Karpas-422 (cell line): ENCODE data around the gene NES. TPM values are rescaled to one million over a fixed set of nuclear protein-coding genes. Genes with fewer than 3 reads are reported as not detected.

Source experiments
- DNase-seq: peaks from one replicate; pipeline ENCODE4 v3.0.0-alpha.2; 2015
- H2AFZ ChIP-seq: fragments of 200-600 bp; sonication (generic); 2 replicates; pipeline ENCODE4 v1.6.1; 2014; ENCODE audit warnings: antibody characterized with exemption, low read length, mixed read lengths
- H3K27ac ChIP-seq: fragments of 200-600 bp; sonication (generic); 2 replicates; pipeline ENCODE4 v1.5.1; 2014; ENCODE audit warnings: mild to moderate bottlenecking, low read length, moderate library complexity
- H3K27me3 ChIP-seq: fragments of 200-600 bp; sonication (generic); 2 replicates; pipeline ENCODE4 v1.6.1; 2014; ENCODE audit warnings: low read length, mixed read lengths
- H3K36me3 ChIP-seq: fragments of 200-600 bp; sonication (generic); 2 replicates; pipeline ENCODE4 v1.6.1; 2014; ENCODE audit warnings: low read length, mixed read lengths; ENCODE audit not compliant: insufficient read depth
- H3K4me1 ChIP-seq: fragments of 200-600 bp; sonication (generic); 2 replicates; pipeline ENCODE4 v1.6.1; 2014; ENCODE audit warnings: mild to moderate bottlenecking, low read length, mixed read lengths
- H3K4me2 ChIP-seq: fragments of 200-600 bp; sonication (generic); 2 replicates; pipeline ENCODE4 v1.6.1; 2014; ENCODE audit warnings: low read length, low read depth, mild to moderate bottlenecking; ENCODE audit not compliant: poor library complexity, severe bottlenecking
- H3K4me3 ChIP-seq: fragments of 200-600 bp; sonication (generic); 2 replicates; pipeline ENCODE4 v1.5.1; 2014; ENCODE audit warnings: mild to moderate bottlenecking, antibody characterized with exemption, low read length, mixed read lengths
- H3K79me2 ChIP-seq: fragments of 200-600 bp; sonication (generic); 2 replicates; pipeline ENCODE4 v1.6.1; 2014; ENCODE audit warnings: mild to moderate bottlenecking, low read length, mixed read lengths
- H3K9ac ChIP-seq: fragments of 200-600 bp; sonication (generic); 2 replicates; pipeline ENCODE4 v1.6.0; 2014; ENCODE audit warnings: low read length
- H3K9me2 ChIP-seq: fragments of 200-600 bp; sonication (generic), shearing (Covaris generic); replicated peaks from 2 replicates; pipeline ENCODE4 v1.6.0; 2014; ENCODE audit warnings: mild to moderate bottlenecking, low read length, moderate library complexity; ENCODE audit not compliant: insufficient read depth
- H3K9me3 ChIP-seq: fragments of 300-700, 200-600 bp; sonication (generic); 2 replicates; pipeline ENCODE4 v1.6.1; 2014; ENCODE audit warnings: low read length, mixed read lengths
- H4K20me1 ChIP-seq: fragments of 200-600 bp; sonication (generic); 2 replicates; pipeline ENCODE4 v1.6.1; 2014; ENCODE audit warnings: mild to moderate bottlenecking, antibody characterized with exemption, low read length, low read depth; ENCODE audit not compliant: insufficient read depth
- total RNA-seq: library from RNA; depleted of rRNA; stranded (reverse); fragments of >200 nt; shearing (Covaris generic); gene quantifications from 2 replicates; pipeline ENCODE4 v1.2.3, GENCODE V29; 2014; ENCODE audit warnings: low replicate concordance

Gene NES
- total RNA-seq, 1 experiment from 2014 or later = not detected

DNA sequence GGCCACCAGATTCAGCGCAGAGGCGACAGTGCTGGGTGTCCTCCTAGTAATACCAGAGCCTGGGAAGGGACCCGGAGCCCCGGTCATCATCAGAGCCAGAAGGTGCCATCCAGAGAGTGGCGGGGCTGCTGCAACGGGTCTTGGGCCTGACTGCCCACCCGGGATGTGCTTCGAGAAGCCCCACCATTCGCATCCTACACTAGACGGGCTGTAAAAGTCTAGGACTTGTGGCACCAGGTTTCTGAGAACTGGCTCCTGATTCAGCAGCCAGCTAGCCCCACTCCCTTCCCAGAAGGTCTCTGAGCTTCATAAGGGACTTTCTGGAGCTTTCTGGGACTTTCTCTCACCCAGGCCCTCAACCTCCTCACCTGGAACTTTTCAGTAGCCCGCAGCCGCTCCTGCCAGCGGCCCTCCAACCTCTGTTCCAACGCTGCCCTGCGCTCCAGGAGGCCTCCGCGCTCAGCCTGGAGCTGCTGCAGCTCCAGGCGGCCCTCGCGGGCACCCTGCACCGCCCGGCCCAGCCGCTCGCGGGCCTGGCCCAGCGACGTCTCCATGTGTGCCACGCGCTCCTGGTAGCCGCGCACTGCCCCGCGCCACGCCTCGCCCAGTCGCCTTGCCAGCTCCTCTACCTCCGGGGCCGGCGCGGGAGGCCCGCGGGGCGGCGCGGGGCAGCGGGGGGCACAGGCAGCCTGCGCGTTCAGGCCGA is 940 bp downstream of the NES start:
- Histone ChIP-seq H3K9me3 (no peaks in the 10 kb centered on the region), H3K36me3 (no peaks in the 10 kb centered on the region), H3K4me2 (no peak overlapping the region), H4K20me1 (peaks cover 3% of the 10 kb centered on the region; the same call in 1 of the 2 replicates), H3K9me2 (no peaks in the 10 kb centered on the region), H3K79me2 (no peaks in the 10 kb centered on the region), H3K4me3 (no peak overlapping the region), H3K27me3 (no peaks in the 10 kb centered on the region), H3K9ac (no peak overlapping the region), H2AFZ (no peak overlapping the region), H3K4me1 (no peaks in the 10 kb centered on the region), H3K27ac (no peak overlapping the region)
- DNase-seq = no peak

DNA sequence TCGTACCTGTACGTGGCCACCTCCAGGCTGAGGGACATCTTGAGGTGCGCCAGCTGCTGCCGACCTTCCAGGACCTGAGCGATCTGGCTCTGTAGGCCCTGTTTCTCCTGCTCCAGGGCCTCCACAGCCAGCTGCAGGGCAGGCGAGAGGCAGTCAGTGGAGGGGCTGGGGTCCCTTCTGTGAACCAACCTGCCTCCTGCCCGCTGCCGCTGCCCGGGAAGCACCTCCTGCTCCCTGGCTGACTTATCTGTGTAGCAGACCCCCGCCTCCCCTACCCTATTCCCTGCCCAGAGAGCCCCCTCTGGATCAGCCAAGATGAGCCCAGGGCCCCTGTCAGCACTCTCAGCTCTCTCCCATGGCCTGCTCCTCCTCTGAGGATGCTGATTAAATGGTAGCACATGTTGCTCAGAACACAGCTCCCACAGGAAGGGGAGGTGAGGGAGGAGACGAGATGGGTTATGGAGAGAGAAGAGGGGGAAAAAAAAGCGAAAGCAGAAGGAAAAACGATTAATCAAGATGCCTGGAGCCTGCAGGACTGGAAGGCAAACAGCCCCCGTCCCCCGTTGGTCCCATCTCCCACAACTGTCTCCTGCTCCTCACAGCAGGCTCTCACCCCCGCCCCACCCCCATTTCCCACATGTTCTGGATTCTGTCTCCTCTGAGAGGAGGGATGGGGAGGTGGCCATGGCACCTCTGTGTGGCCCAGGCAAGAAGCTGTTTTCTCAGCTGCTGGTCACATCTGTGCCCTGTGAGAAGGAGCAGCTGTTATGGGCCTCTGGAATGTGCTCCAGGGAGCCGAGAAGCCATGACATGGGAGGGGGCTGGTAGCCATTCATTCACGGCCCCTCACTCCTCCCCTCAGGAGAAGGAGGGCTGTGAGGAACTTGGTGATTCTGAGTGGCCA is 1.7 kb downstream of the NES start:
- Histone ChIP-seq H3K4me3 (no peak overlapping the region), H3K36me3 (no peaks in the 10 kb centered on the region), H3K27me3 (no peaks in the 10 kb centered on the region), H3K27ac (no peak overlapping the region), H4K20me1 (peaks cover 3% of the 10 kb centered on the region; the same call in 1 of the 2 replicates), H3K4me2 (no peak overlapping the region), H3K9me3 (no peaks in the 10 kb centered on the region), H3K4me1 (no peaks in the 10 kb centered on the region), H3K79me2 (no peaks in the 10 kb centered on the region), H3K9me2 (no peaks in the 10 kb centered on the region), H3K9ac (no peak overlapping the region), H2AFZ (no peak overlapping the region)
- no peak for DNase-seq

DNA sequence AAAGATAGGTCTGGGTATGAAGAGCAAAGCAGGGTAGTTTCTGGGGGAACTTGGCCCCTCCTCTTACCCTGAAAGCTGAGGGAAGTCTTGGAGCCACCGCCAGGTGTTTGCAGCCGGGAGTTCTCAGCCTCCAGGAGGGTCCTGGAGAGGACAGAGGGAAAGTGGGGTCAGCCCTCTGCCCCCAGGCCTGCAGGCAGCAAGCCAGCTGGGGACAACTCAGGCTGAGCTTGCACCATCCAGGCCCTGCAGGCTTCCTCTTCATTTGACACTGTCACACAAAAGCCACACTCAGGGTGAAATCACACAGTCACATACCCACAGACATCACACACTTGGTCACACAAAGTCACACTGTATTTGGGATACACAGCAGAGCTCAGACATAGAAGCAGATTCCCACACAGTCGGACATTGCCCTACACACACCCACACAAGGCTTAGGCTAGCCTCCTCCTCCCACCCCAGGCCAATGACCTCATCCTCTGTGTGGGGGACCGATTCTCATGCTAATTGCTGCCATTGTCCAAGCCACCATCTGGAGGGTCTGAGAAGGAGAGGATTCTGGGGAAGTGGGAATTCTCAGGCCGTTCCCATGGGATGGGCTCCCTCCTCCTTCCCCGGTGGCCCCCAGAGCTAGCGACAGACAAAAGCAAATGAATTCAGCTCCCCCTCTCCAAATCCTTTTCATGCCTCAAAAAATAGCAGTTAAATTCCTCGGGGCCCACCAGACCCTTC is 3.7 kb downstream of the NES start:
- DNase-seq = no peak
- Histone ChIP-seq H3K9me3 (no peaks in the 10 kb centered on the region), H3K27ac (no peak overlapping the region), H3K27me3 (no peaks in the 10 kb centered on the region), H3K9me2 (no peaks in the 10 kb centered on the region), H3K4me1 (no peaks in the 10 kb centered on the region), H3K4me2 (no peak overlapping the region), H3K36me3 (no peaks in the 10 kb centered on the region), H3K4me3 (no peak overlapping the region), H4K20me1 (peaks cover 3% of the 10 kb centered on the region; the same call in 1 of the 2 replicates), H3K9ac (no peak overlapping the region), H3K79me2 (no peaks in the 10 kb centered on the region), H2AFZ (no peak overlapping the region)

DNA sequence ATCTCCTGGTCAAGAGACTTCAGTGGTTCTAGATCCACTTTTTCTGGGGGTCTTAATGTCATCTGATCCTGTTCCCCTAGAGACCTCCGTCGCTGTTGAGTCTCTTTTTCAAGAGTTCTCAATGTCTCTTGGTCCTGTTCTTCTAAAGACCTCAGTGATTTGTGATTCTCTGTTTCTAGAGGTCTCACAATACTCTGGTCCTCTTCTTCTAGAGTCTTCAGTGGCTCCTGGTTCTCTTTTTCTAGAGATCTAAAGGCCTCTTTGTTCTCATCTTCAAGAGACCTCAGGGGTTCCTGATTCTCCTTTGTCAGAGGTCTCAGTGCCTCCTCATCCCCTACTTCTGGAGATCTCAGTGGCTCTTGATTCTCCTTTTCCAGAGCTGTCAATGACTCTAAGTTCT is 5.4 kb downstream of the NES start:
- no peak overlapping the region for H3K9ac ChIP-seq
- H3K9me2 ChIP-seq = no peaks in the 10 kb centered on the region
- H3K27me3 ChIP-seq = no peaks in the 10 kb centered on the region
- no peaks in the 10 kb centered on the region for H3K79me2 ChIP-seq
- H3K4me1 ChIP-seq = no peaks in the 10 kb centered on the region
- no peak overlapping the region for H2AFZ ChIP-seq
- DNase-seq = no peak
- no peak overlapping the region for H3K27ac ChIP-seq
- H3K36me3 ChIP-seq = no peaks in the 10 kb centered on the region
- H4K20me1 ChIP-seq = peaks cover 3% of the 10 kb centered on the region; the same call in 1 of the 2 replicates
- no peaks in the 10 kb centered on the region for H3K9me3 ChIP-seq
- no peak overlapping the region for H3K4me3 ChIP-seq
- H3K4me2 ChIP-seq = no peak overlapping the region

DNA sequence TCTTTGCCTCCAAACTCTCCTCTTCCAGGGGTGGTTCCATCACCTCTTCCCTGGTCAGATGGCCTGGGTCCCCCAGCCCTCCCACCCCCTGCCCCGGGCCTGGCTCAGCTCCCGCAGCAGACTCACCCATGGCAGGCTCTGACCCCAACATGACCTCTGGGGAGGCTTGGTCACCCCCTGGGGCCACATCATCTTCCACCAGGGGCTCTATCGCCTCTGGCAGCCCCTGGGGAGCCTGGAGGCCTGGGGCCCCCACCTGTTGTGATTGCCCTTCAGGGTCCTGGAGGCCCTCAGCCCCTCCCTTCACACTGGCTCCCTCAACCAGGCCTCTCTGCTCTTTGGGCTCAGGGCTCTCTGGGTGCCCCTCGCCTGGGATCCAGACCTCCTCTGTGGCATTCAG is 6.4 kb downstream of the NES start:
- H3K4me1 ChIP-seq = no peaks in the 10 kb centered on the region
- no peaks in the 10 kb centered on the region for H3K9me3 ChIP-seq
- H3K27me3 ChIP-seq = no peaks in the 10 kb centered on the region
- H2AFZ ChIP-seq = no peak overlapping the region
- H4K20me1 ChIP-seq = peaks cover 3% of the 10 kb centered on the region; the same call in 1 of the 2 replicates
- H3K4me2 ChIP-seq = no peak overlapping the region
- H3K27ac ChIP-seq = no peak overlapping the region
- no peak overlapping the region for H3K4me3 ChIP-seq
- no peak overlapping the region for H3K9ac ChIP-seq
- H3K36me3 ChIP-seq = no peaks in the 10 kb centered on the region
- no peaks in the 10 kb centered on the region for H3K79me2 ChIP-seq
- H3K9me2 ChIP-seq = no peaks in the 10 kb centered on the region
- DNase-seq = no peak

DNA sequence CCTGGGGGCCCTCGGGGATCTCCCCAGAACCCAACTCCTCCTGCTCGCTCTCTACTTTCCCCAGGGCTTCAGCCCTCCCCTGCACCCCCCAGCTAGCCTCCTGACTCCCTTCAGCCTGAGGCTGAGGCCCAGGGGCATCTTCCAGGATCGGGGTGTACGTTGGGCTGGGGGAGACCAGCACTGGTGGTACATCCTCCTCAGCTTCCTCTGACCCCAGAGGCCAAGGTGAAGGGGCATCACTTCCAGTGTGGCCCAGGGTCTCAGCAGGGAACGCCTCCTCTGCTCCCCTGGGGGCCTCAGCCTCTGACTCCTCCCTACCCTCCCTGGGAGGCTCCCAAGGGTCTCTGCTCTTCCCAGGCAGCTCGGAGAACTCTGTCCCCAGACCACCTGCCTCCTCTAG is 6.8 kb downstream of the NES start:
- H4K20me1 ChIP-seq = peaks cover 3% of the 10 kb centered on the region; the same call in 1 of the 2 replicates
- no peaks in the 10 kb centered on the region for H3K27me3 ChIP-seq
- no peak overlapping the region for H3K9ac ChIP-seq
- H3K9me3 ChIP-seq = no peaks in the 10 kb centered on the region
- no peak overlapping the region for H2AFZ ChIP-seq
- H3K9me2 ChIP-seq = no peaks in the 10 kb centered on the region
- no peaks in the 10 kb centered on the region for H3K4me1 ChIP-seq
- no peak for DNase-seq
- no peak overlapping the region for H3K4me3 ChIP-seq
- no peak overlapping the region for H3K4me2 ChIP-seq
- no peak overlapping the region for H3K27ac ChIP-seq
- no peaks in the 10 kb centered on the region for H3K79me2 ChIP-seq
- H3K36me3 ChIP-seq = no peaks in the 10 kb centered on the region

DNA sequence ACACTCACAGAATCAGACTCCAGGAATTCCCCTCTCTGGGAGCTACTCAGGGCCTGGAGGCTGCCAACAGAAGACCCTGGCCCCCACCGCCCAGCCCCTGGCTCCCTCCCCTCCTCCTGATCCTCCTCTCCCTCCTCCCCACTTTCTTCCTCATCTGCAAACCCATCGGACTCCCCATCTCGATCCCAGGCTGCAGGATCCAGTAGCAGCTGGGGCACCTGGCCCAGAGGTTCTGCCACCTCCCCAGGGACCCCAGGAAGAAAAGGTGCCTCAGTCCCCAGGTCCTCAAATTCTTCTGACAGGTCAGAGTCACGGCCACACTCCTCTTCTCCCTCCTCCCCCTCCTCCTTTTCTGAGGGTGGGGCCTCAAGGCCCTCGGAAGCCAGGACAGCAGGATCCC is 7.4 kb downstream of the NES start:
- Histone ChIP-seq H3K79me2 (no peaks in the 10 kb centered on the region), H3K9ac (no peak overlapping the region), H4K20me1 (peaks cover 3% of the 10 kb centered on the region; the same call in 1 of the 2 replicates), H3K27ac (no peak overlapping the region), H3K4me2 (no peak overlapping the region), H3K27me3 (no peaks in the 10 kb centered on the region), H2AFZ (no peak overlapping the region), H3K9me2 (no peaks in the 10 kb centered on the region), H3K4me3 (no peak overlapping the region), H3K36me3 (no peaks in the 10 kb centered on the region), H3K9me3 (no peaks in the 10 kb centered on the region), H3K4me1 (peaks cover under 1% of the 10 kb centered on the region; the same call in 1 of the 2 replicates)
- no peak for DNase-seq
